Loucy (cell line): ENCODE measurements around the gene TUBA4B.

Experiments
- H2AFZ ChIP-seq: fragments of 200-600 bp; sonication (generic); 2 replicates; pipeline ENCODE4 v1.6.0; 2016; ENCODE audit warnings: antibody characterized with exemption, mild to moderate bottlenecking, low read length, moderate library complexity
- H3F3A ChIP-seq: fragments of 200-600 bp; 2 replicates; pipeline ENCODE4 v1.6.0; 2016; ENCODE audit warnings: antibody characterized with exemption, low read depth, mild to moderate bottlenecking
- H3K27me3 ChIP-seq: fragments of 200-600 bp; sonication (generic); 2 replicates; pipeline ENCODE4 v1.6.1; 2014; ENCODE audit warnings: low read length, mild to moderate bottlenecking; ENCODE audit not compliant: insufficient read depth, poor library complexity, severe bottlenecking
- H3K36me3 ChIP-seq: fragments of 200-600 bp; sonication (generic); 2 replicates; pipeline ENCODE4 v1.6.1; 2016; ENCODE audit warnings: low read length; ENCODE audit not compliant: insufficient read depth
- H3K4me1 ChIP-seq: fragments of 200-600 bp; sonication (generic); 2 replicates; pipeline ENCODE4 v1.5.1; 2014; ENCODE audit warnings: low read length, mild to moderate bottlenecking; ENCODE audit not compliant: insufficient read depth, poor library complexity, severe bottlenecking
- H3K4me2 ChIP-seq: fragments of 200-600 bp; sonication (generic); 2 replicates; pipeline ENCODE4 v1.6.0; 2014; ENCODE audit warnings: antibody characterized with exemption, low read length, low read depth, mild to moderate bottlenecking; ENCODE audit not compliant: poor library complexity, severe bottlenecking
- H3K4me3 ChIP-seq: fragments of 200-600 bp; sonication (generic); 2 replicates; pipeline ENCODE4 v1.5.1; 2014; ENCODE audit warnings: low read length, mild to moderate bottlenecking, mixed read lengths; ENCODE audit not compliant: poor library complexity, severe bottlenecking
- H3K79me2 ChIP-seq: fragments of 200-600 bp; sonication (generic); 2 replicates; pipeline ENCODE4 v1.6.1; 2014; ENCODE audit warnings: low read length; ENCODE audit not compliant: insufficient read depth
- H3K9ac ChIP-seq: fragments of 200-600 bp; sonication (generic); 2 replicates; pipeline ENCODE4 v1.6.0; 2014; ENCODE audit warnings: mild to moderate bottlenecking, low read depth, low read length, moderate library complexity; ENCODE audit not compliant: poor library complexity, severe bottlenecking
- H3K9me2 ChIP-seq: fragments of 200-600 bp; sonication (generic); replicated peaks from 2 replicates; pipeline ENCODE4 v1.6.1; 2016; ENCODE audit warnings: low read depth, low read length, mixed read lengths
- H3K9me3 ChIP-seq: fragments of 200-600 bp; sonication (generic); 2 replicates; pipeline ENCODE4 v1.6.1; 2014; ENCODE audit warnings: mild to moderate bottlenecking, antibody characterized with exemption, low read length, low read depth; ENCODE audit not compliant: insufficient read depth
- H4K20me1 ChIP-seq: fragments of 200-600 bp; sonication (generic); 2 replicates; pipeline ENCODE4 v1.6.0; 2014; ENCODE audit warnings: antibody characterized with exemption, low read length, mild to moderate bottlenecking; ENCODE audit not compliant: insufficient read depth, poor library complexity, severe bottlenecking
- CTCF ChIP-seq: fragments of 200-600 bp; sonication (generic); conservative IDR thresholded peaks from 2 replicates; pipeline ENCODE4 v1.5.1; 2014; ENCODE audit warnings: mild to moderate bottlenecking, antibody characterized with exemption, low read length
- EZH2phosphoT487 ChIP-seq: fragments of 200-600 bp; IDR thresholded peaks from 2 replicates; pipeline ENCODE4 v1.6.1; 2018; ENCODE audit warnings: antibody characterized with exemption, mild to moderate bottlenecking, moderate library complexity, borderline replicate concordance

TUBA4B gene

DNA sequence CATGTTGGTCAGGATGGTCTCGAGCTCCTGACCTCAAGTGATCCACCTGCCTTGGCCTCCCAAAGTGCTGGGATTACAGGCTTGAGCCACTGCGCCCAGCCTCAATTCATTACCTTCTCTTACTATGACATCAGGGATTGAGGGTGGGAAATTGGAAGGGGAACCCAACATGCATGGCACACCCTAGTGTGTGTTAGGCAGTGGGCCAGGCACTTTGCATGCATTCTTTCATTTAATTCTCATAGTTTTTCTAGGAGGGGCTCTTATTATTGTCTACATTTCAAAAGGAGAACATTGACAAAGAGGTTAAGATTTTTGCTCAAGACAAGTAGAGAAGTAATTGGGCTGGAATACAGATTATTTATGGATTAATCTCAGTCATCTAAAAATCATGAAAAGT, 15.3 kb downstream of the TUBA4B start:
- Histone ChIP-seq H4K20me1 (no peaks in the 10 kb centered on the region), H3K4me3 (no peak overlapping the region), H2AFZ (no peak overlapping the region), H3K9me2 (no peaks in the 10 kb centered on the region), H3K9me3 (no peaks in the 10 kb centered on the region), H3K4me2 (no peak overlapping the region), H3K9ac (no peak overlapping the region), H3K36me3 (no peaks in the 10 kb centered on the region), H3K4me1 (no peaks in the 10 kb centered on the region), H3K79me2 (no peaks in the 10 kb centered on the region), H3F3A (no peaks in the 10 kb centered on the region), H3K27me3 (no peaks in the 10 kb centered on the region)
- TF ChIP-seq CTCF, result no peak
- no peak for TF ChIP-seq EZH2phosphoT487

DNA sequence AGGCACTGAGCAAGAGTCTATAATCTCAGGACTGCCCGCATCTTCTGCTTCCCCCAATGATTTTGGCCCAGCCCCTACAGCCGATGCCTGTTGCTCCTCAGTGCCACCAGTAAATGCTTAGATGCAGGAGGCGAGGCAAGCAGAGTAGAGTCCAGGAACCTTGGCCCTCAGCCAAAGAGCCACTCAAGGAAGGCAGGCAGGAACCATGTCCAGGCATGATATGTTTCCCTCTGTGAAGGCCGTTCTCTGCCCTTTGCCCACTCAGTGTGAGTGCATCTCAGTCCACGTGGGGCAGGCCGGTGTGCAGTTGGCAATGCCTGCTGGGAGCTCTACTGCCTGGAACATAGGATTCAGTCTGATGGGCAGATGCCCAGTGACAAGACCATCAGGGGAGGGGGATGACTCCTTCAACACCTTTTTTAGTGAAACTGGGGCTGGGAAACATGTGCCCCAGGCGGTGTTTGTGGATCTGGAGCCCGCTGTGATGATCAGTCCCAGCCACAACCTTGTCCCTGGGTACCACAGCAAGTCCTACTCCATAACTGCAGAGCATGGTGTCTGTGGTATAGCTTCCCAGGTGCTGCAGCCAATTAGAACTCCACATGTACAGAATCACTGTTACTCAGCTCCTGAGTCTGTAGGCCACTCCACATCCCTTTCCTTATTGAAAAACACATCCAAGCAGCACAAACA, 16.5 kb downstream of the TUBA4B start:
- Histone ChIP-seq H4K20me1 (no peaks in the 10 kb centered on the region), H3F3A (no peaks in the 10 kb centered on the region), H3K36me3 (no peaks in the 10 kb centered on the region), H3K4me3 (no peak overlapping the region), H3K27me3 (no peaks in the 10 kb centered on the region), H3K9me3 (no peaks in the 10 kb centered on the region), H3K9ac (no peak overlapping the region), H3K4me2 (no peak overlapping the region), H3K79me2 (no peaks in the 10 kb centered on the region), H2AFZ (no peak overlapping the region), H3K9me2 (no peaks in the 10 kb centered on the region), H3K4me1 (no peaks in the 10 kb centered on the region)
- no peak for TF ChIP-seq CTCF
- TF ChIP-seq EZH2phosphoT487, result no peak

DNA sequence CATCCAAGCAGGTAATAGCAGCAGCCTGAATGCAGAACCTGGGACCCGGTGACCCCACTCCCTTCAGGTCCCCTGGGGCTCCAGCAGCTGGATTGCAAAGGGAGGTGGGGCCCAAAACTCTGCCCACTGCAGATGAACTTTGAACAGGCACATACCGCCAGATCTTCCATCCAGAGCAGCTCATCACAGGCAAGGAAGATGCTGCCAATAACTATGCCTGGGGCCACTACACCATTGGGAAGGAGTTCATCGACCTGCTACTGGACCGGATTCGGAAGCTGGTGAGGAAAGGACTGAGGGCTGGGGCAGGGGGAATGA, 17.0 kb downstream of the TUBA4B start:
- TF ChIP-seq CTCF (no peak), EZH2phosphoT487 (no peak)
- no peak overlapping the region for H3K4me2 ChIP-seq
- H3K79me2 ChIP-seq, result no peaks in the 10 kb centered on the region
- H3K4me1 ChIP-seq, result no peaks in the 10 kb centered on the region
- H2AFZ ChIP-seq, result no peak overlapping the region
- no peak overlapping the region for H3K9ac ChIP-seq
- no peaks in the 10 kb centered on the region for H3K36me3 ChIP-seq
- H3K9me3 ChIP-seq, result no peaks in the 10 kb centered on the region
- no peaks in the 10 kb centered on the region for H4K20me1 ChIP-seq
- no peak overlapping the region for H3K4me3 ChIP-seq
- no peaks in the 10 kb centered on the region for H3K9me2 ChIP-seq
- H3F3A ChIP-seq, result no peaks in the 10 kb centered on the region
- no peaks in the 10 kb centered on the region for H3K27me3 ChIP-seq
